Limb (tissue), 2 donors: ENCODE measurements around the gene CAPS.

ENCODE experiments used
- DNase-seq, 2 donors: peaks; one replicate each; pipeline ENCODE4 v3.0.0-alpha.2; 2016; ENCODE audit errors: extremely low spot score in 2 of 2

Gene CAPS

GRCh38 chr19:5933391-5934068, 19.5 kb downstream of the CAPS start:
- no peak for DNase-seq

- no peak for DNase-seq
Measured at GRCh38 chr19:5934069-5934401, 20.0 kb downstream of the CAPS start.

GRCh38 chr19:5934774-5935472, 20.9 kb downstream of the CAPS start:
- peak in 1 of 2 donors; percentile 49 for DNase-seq

- no peak for DNase-seq
Measured at GRCh38 chr19:5935473-5936291, 21.6 kb downstream of the CAPS start.

- no peak for DNase-seq
Measured at GRCh38 chr19:5936292-5936592, 22.2 kb downstream of the CAPS start.

- DNase-seq, result no peak
Measured at GRCh38 chr19:5937550-5937949, 23.5 kb downstream of the CAPS start.

GRCh38 chr19:5940260-5941208, 26.5 kb downstream of the CAPS start:
- DNase-seq, result no peak

GRCh38 chr19:5941673-5942072, 27.6 kb downstream of the CAPS start:
- DNase-seq, result no peak

- DNase-seq, result no peak
Measured at GRCh38 chr19:5943045-5943444, 29.0 kb downstream of the CAPS start.

- no peak for DNase-seq
Measured at GRCh38 chr19:5943623-5944022, 29.6 kb downstream of the CAPS start.

GRCh38 chr19:5947435-5947834, 33.4 kb downstream of the CAPS start:
- no peak for DNase-seq

- no peak for DNase-seq
Measured at GRCh38 chr19:5948752-5949564, 34.9 kb downstream of the CAPS start.

GRCh38 chr19:5949792-5950305, 35.8 kb downstream of the CAPS start:
- DNase-seq, result no peak

- DNase-seq, result no peak
Measured at GRCh38 chr19:5950741-5951140, 36.7 kb downstream of the CAPS start.

GRCh38 chr19:5951338-5951861, 37.3 kb downstream of the CAPS start:
- no peak for DNase-seq

GRCh38 chr19:5952193-5953029, 38.4 kb downstream of the CAPS start:
- no peak for DNase-seq

GRCh38 chr19:5953030-5953589, 39.1 kb downstream of the CAPS start:
- DNase-seq, result no peak

GRCh38 chr19:5953680-5954213, 39.7 kb downstream of the CAPS start:
- no peak for DNase-seq

GRCh38 chr19:5954293-5954692, 40.2 kb downstream of the CAPS start:
- no peak for DNase-seq
